Fibroblast of peridontal ligament (primary cell): ENCODE data around the gene MINK1.

Experiments used
- DNase-seq: peaks from one replicate; pipeline ENCODE4 v3.0.0-alpha.2; 2010; ENCODE audit errors: extremely low read depth

Gene MINK1

DNA sequence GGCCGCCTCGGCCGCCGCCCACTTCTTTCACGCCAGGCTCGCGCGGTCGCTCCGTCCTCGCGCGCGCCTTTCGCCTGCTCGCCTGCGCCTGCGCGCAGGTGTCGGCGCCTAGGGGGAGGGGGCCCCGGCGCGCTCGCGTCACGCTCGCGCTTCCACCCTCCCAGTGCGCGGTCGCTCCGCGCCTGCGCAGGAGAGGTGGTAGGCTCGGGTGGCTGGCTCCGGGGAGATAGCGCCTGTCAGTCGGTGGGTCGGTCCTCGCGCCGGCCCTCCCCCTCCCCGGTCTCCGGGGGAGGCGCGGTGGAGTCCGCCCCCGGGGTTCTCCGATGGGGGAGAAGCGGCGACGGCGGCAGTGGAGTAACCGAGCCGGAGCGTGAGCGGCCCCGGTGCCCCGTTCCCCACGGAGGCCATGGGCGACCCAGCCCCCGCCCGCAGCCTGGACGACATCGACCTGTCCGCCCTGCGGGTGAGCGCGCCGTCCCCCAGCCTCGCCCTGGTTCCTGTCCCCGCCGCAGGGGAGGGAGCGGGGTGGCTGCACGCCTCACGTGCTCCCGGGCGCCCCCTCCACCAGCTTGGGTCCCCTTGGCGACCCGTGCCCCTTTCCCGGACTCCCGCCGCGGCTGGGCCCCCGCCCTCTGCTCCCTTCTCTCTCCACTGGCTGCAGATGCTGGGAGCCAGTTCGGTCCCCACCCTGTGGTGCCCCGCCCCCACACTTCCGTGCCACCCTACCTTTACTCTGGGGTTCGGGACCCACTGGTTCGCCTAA is at the start of gene MINK1:
Gene MINK1, plus strand, starts transcription at position 163 of the 763 bp plus-strand sequence. Its CDS starts 244 bp downstream, at position 407.
- DNase-seq: peak; percentile 90

DNA sequence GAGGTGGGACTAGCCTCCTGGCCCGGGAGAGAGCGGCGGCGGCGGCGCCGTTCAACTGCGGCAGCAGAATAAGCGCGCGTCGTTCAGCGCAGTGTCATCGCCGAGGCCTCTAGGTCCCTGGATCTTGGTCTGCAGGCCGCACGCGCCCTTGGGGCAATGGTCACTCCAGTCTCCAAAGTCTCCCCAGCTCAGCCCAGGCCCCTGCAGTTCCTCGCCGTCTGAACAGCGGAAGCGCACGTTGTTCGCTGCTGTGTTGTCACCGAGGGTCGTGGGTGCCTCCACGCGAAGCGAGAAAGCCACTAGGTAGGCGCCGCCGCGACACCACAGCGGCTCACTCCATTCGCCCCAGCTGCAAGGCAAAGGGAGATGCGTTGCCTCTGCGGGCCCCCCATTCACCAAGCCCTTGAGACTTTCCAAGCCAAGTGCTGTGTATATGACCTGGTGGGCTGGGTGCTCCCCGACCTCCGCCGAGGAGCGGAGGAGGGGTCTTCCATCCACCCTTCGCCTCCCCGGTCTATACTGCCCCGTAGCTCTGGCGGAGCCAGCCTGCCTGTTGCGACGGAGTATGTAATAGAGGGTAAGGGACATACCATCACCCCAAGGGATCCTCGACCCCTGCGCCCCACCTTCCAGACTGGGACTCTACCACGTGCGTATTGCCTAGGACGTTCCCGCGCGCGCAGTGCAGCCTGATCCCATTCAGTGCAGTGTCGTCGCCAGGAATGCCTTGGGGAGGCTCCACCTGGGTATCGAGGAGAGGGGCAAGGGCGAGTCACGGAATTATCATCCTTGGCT is 47.6 kb upstream of the MINK1 start:
- no peak for DNase-seq

GRCh38 chr17:4786106-4786511 is 47.0 kb upstream of the MINK1 start, which contains the start of gene VMO1:
TSS of gene VMO1 (minus strand) at chr17:4786364. CDS start at chr17:4786352, 12 bp downstream.
- peak; percentile 42 for DNase-seq

- peak; percentile 38 for DNase-seq
Observed at GRCh38 chr17:4786516-4786915, 46.6 kb upstream of the MINK1 start.

DNA sequence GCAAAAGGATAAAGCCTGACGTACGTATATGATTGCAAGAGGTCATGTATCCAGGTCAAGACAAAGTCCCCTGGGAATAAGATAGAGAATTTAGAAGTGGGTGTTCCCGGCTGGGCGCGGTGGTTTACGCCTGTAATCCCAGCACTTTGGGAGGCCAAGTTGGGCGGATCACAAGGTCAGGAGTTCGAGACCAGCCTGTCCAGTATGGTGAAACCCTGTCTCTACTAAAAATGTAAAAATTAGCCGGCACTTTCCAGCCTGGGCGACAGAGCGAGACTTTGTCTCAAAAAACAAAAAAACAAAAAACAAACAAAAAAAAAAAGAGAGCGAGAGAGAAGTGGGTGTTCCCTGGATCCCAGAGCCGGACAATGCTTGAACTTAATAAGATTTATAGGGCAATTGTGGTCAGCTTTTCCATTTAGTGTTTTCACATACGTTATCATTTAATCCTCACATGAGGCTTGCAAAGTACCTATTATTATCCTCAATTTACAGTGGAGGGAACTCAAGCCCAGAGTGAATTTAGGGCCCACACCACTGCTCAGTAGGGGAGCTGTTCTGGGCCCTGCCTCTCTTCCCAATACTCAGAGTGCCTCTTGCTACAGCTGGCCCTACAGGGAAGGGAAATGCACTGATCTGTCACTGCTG is 44.9 kb upstream of the MINK1 start:
- DNase-seq: peak; percentile 43

DNA sequence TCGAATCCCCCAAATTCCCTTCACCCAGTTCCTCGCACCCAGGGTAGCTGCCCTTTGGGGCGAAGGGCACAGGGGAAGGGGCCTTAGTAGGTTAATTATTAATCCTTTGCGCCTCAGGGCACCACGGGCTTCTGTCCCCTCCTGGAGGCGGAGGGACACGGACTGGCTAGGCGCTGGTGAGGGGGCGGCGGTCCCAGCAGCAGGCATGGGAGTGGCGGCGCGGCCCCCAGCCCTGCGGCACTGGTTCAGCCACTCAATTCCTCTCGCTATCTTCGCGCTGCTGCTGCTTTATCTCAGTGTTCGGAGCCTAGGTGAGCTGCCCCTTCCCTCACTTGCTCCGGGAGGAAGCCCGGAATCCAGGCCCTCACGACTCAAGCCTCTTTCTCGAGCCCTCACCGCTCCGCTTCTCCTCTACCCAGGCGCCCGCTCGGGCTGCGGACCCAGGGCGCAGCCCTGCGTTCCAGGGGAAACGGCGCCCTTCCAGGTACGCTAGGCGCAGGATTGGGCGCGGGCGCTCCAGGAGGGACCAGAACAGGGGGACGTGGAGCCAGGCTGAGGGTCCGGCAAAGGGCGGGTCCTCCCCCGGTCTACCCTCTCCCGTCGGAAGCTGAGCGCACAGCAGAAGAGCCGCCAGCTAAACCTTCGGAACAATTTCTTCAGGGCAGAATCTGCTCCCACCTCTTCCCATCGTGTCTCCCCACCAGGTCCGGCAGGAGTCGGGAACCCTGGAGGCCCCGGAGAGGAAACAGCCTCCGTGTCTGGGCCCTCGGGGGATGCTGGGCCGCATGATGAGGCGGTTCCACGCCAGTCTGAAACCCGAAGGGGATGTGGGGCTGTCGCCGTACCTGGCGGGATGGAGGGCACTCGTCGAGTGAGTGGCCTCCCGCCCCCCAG is 44.1 kb upstream of the MINK1 start, which contains the start of gene GLTPD2:
Gene GLTPD2, plus strand, starts transcription at position 158 of the 894 bp plus-strand sequence. Its CDS starts 48 bp downstream, at position 206.
- DNase-seq: no peak

GRCh38 chr17:4789701-4789950 is 43.5 kb upstream of the MINK1 start:
- no peak for DNase-seq

GRCh38 chr17:4789951-4790704 is 43.0 kb upstream of the MINK1 start:
- peak; percentile 89 for DNase-seq

GRCh38 chr17:4790705-4791088 is 42.4 kb upstream of the MINK1 start:
- DNase-seq: no peak

DNA sequence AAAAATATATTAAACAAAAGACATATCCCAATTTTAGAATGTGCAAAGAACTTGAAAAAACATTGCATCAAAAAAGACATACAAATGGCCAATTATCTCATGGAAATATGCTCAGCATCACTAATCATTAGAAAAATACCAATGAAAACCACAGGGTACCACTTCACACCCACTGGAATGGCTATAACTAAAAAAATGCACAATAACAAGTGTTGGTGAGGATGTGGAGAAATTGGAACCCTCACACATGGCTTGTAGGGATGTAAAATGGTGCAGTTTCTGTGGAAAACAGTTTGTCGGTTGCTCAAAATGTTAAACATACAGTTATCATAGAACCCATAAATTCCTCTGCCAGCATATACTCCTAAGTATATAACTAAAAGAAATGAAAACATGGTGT is 38.0 kb upstream of the MINK1 start:
- DNase-seq: no peak

GRCh38 chr17:4796552-4796920 is 36.6 kb upstream of the MINK1 start:
- peak; percentile 36 for DNase-seq

- DNase-seq: no peak
Observed at GRCh38 chr17:4800462-4801196, 32.5 kb upstream of the MINK1 start.

- DNase-seq: no peak
Observed at GRCh38 chr17:4802228-4802627, 30.9 kb upstream of the MINK1 start, which contains the start of gene C17orf114. TSS of gene C17orf114 (minus strand) at chr17:4802328.

- DNase-seq: no peak
Observed at GRCh38 chr17:4806456-4806776, 26.7 kb upstream of the MINK1 start.

- peak; percentile 55 for DNase-seq
Observed at GRCh38 chr17:4806777-4807604, 26.1 kb upstream of the MINK1 start, which contains the start of gene PLD2. TSS of gene PLD2 (plus strand) at chr17:4807152. CDS start at chr17:4807773, 621 bp downstream.

DNA sequence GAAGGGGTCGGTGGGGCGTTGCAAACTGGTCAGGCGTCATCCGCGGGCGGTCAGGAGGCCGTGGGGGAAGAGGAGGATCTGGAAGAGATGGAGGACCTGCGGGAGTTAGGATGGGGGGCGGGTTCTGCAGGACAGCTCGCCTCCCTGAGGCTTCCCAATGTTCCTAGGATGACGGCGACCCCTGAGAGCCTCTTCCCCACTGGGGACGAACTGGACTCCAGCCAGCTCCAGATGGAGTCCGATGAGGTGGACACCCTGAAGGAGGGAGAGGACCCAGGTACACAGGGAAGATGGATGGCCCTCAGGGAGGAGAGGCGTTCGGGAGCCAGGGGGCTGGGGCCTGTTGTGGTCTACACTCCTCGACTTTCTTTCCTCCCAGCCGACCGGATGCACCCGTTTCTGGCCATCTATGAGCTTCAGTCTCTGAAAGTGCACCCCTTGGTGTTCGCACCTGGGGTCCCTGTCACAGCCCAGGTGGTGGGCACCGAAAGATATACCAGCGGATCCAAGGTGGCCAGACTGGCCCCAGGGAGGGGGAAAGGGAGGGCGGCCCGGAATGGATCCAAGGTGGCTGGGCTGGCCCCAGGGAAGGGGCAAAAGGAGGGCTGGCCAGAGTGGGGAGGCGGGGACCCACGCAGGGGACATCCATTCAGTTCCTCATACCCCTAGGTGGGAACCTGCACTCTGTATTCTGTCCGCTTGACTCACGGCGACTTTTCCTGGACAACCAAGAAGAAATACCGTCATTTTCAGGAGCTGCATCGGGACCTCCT is 25.3 kb upstream of the MINK1 start:
- DNase-seq: no peak

DNA sequence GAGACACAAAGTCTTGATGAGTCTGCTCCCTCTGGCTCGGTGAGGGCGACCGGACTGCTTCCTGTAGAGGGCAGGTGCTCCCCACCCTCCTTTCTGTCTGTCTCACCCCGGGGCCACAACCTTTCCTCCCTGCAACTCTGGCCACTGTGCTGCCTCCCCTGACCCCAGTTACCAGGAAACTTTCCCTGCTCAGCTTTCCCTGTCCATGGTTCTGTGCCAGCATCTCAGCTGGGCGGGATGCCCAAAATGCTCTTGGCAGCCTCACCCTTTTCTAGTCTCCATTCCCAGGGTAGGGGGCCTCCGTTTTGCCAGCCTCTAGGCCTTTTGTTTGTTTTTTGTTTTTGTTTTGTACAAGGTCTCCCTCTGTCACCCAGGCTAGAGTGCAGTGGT is 24.8 kb upstream of the MINK1 start:
- DNase-seq: peak; percentile 35

DNA sequence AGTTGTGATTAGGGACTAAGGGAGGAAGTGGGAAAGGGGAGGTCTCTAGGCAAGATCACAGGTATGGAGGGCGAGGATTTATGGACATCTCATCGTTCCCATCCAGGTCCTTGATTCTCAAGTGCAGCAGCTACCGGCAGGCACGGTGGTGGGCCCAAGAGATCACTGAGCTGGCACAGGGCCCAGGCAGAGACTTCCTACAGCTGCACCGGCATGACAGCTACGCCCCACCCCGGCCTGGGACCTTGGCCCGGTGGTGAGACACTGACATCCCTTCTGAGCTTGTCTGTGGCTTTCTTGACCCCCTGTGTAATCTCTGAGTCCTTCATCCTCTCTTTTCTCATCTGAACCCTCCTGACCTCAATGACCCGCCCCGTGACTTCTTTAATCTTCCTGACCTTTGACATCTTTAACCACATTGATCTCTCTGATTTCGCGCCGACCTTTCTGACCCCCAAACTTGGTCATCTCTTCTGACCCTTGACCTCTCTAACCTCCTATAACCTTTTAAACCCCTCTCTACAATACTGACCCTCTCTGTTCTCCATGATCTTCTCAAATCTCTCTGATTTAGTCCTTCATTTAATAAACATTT is 22.3 kb upstream of the MINK1 start:
- no peak for DNase-seq
